ENCODE results near the gene PICALM. TPM values are rescaled to one million over a fixed set of nuclear protein-coding genes. Genes with fewer than 3 reads are reported as not detected.
A peak's percentile ranks its signal among the peaks of the same experiment; 100 is the strongest.
"Not testable (repeated sequence)": the region's sequence is repeated elsewhere in the genome, so short reads cannot be mapped to it uniquely, and the experiment has no call there.

The PICALM gene
- total RNA-seq, 1 donor = 318 TPM

GRCh38 chr11:85941380-85941973 lies 127.4 kb downstream of the PICALM start:
- peak; percentile 84 for DNase-seq (ENCODE audit: low read depth)
- peak overlapping the region; percentile 28 for H3K4me3 ChIP-seq (ENCODE audit: low read depth, low read length)
- TF ChIP-seq CTCF (IDR thresholded peaks at IDR 0.05; ENCODE audit: insufficient read depth, low read length) = peak; percentile 80

GRCh38 chr11:85939099-85940015 lies 129.5 kb downstream of the PICALM start:
- TF ChIP-seq CTCF (IDR thresholded peaks at IDR 0.05; ENCODE audit: insufficient read depth, low read length) = no peak
- DNase-seq (ENCODE audit: low read depth) = no peak
- no peak overlapping the region for H3K4me3 ChIP-seq (ENCODE audit: low read depth, low read length)

- TF ChIP-seq CTCF (IDR thresholded peaks at IDR 0.05; ENCODE audit: insufficient read depth, low read length) = no peak
- no peak for DNase-seq (ENCODE audit: low read depth)
- no peak overlapping the region for H3K4me3 ChIP-seq (ENCODE audit: low read depth, low read length)
Observed at GRCh38 chr11:85937835-85938234, 131.0 kb downstream of the PICALM start.

- DNase-seq (ENCODE audit: low read depth) = no peak
- no peak for TF ChIP-seq CTCF (IDR thresholded peaks at IDR 0.05; ENCODE audit: insufficient read depth, low read length)
- H3K4me3 ChIP-seq (ENCODE audit: low read depth, low read length) = no peak overlapping the region
Observed at GRCh38 chr11:85935751-85936150, 133.1 kb downstream of the PICALM start.

GRCh38 chr11:85934596-85935169 lies 134.2 kb downstream of the PICALM start:
- no peak for TF ChIP-seq CTCF (IDR thresholded peaks at IDR 0.05; ENCODE audit: insufficient read depth, low read length)
- DNase-seq (ENCODE audit: low read depth) = no peak
- no peak overlapping the region for H3K4me3 ChIP-seq (ENCODE audit: low read depth, low read length)

GRCh38 chr11:85930879-85931366 lies 138.0 kb downstream of the PICALM start:
- no peak for DNase-seq (ENCODE audit: low read depth)
- no peak for TF ChIP-seq CTCF (IDR thresholded peaks at IDR 0.05; ENCODE audit: insufficient read depth, low read length)
- no peak overlapping the region for H3K4me3 ChIP-seq (ENCODE audit: low read depth, low read length)

GRCh38 chr11:85926653-85927214 lies 142.2 kb downstream of the PICALM start:
- not testable (repeated sequence) for H3K4me3 ChIP-seq (ENCODE audit: low read depth, low read length); DNase-seq (ENCODE audit: low read depth)

Data from fibroblast of the aortic adventitia (primary cell).